NCI-H774 (cell line): ENCODE measurements around the gene RHBG.

Source experiments
- DNase-seq: peaks from one replicate; lab custom pipeline; 2025; lab: John Stamatoyannopoulos, UW

The RHBG gene

GRCh38 chr1:156409439-156409838 is 40.4 kb downstream of the RHBG start:
- DNase-seq, result no peak

GRCh38 chr1:156410238-156410637 is 41.2 kb downstream of the RHBG start:
- DNase-seq, result no peak

- DNase-seq, result no peak
These were observed 41.7 kb downstream of the RHBG start for GRCh38 chr1:156410740-156411139.

GRCh38 chr1:156412653-156413321 is 43.8 kb downstream of the RHBG start:
- DNase-seq, result no peak

- DNase-seq, result no peak
These were observed 44.6 kb downstream of the RHBG start for GRCh38 chr1:156413391-156414246.

- DNase-seq, result no peak
These were observed 45.6 kb downstream of the RHBG start for GRCh38 chr1:156414461-156415064.

GRCh38 chr1:156416993-156417392 is 48.0 kb downstream of the RHBG start:
- DNase-seq, result no peak

GRCh38 chr1:156417401-156418020 is 48.5 kb downstream of the RHBG start:
- no peak for DNase-seq

GRCh38 chr1:156418416-156419070 is 49.5 kb downstream of the RHBG start:
- DNase-seq, result no peak

- no peak for DNase-seq
These were observed 50.8 kb downstream of the RHBG start for GRCh38 chr1:156419854-156420204.

- DNase-seq, result no peak
These were observed 51.4 kb downstream of the RHBG start for GRCh38 chr1:156420205-156421061.

- peak; percentile 87 for DNase-seq
These were observed 52.3 kb downstream of the RHBG start for GRCh38 chr1:156421062-156421938.

GRCh38 chr1:156421939-156422601 is 53.1 kb downstream of the RHBG start:
- DNase-seq, result no peak

GRCh38 chr1:156422602-156423091 is 53.6 kb downstream of the RHBG start:
- DNase-seq, result no peak

- DNase-seq, result no peak
These were observed 54.7 kb downstream of the RHBG start for GRCh38 chr1:156423422-156424352.

GRCh38 chr1:156424806-156425432 is 55.9 kb downstream of the RHBG start:
- no peak for DNase-seq

GRCh38 chr1:156425943-156426342 is 56.9 kb downstream of the RHBG start:
- no peak for DNase-seq

- no peak for DNase-seq
These were observed 58.9 kb downstream of the RHBG start for GRCh38 chr1:156427957-156428356.
